Adrenal gland (tissue), 12 donors: ENCODE measurements around the gene TEN1. TPM values are rescaled to one million over a fixed set of nuclear protein-coding genes. Genes with fewer than 3 reads are reported as not detected.

Experiments
- DNase-seq, 7 donors: peaks; one replicate each; pipeline ENCODE4 v3.0.0-alpha.2; 2019 to 2020
- H3K27ac ChIP-seq, 5 donors: fragments of 200-600 bp; sonication (generic) in 4 of 5; 1 replicate in 3 of 5; 2 replicates in 2 of 5; pipeline versions ENCODE4 v1.5.1 to v1.8.0; 2016 to 2020; ENCODE audit warnings: mild to moderate bottlenecking in 1 of 5
- H3K27me3 ChIP-seq: fragments of 200-600 bp; 2 replicates; pipeline ENCODE4 v1.8.0; 2021
- H3K36me3 ChIP-seq, 2 donors: fragments of 200-600 bp; replicated peaks in 1 of 2; 1 replicate in 1 of 2; 2 replicates in 1 of 2; pipeline versions ENCODE4 v1.5.1 to v1.8.0; 2018 to 2022
- H3K4me1 ChIP-seq, 2 donors: fragments of 200-600 bp; replicated peaks in 1 of 2; 1 replicate in 1 of 2; 2 replicates in 1 of 2; pipeline versions ENCODE4 v1.5.1 to v1.8.0; 2018 to 2021
- H3K4me3 ChIP-seq, 4 donors: fragments of 200-600 bp; sonication (generic) in 3 of 4; one replicate each; pipeline ENCODE4 v1.5.1; 2016 to 2018
- H3K9me3 ChIP-seq, 3 donors: fragments of 200-600 bp; sonication (generic) in 1 of 3; replicated peaks in 1 of 3; 1 replicate in 2 of 3; 2 replicates in 1 of 3; pipeline versions ENCODE4 v1.5.1 to v1.8.0; 2016 to 2021
- POLR2A ChIP-seq, 2 donors: fragments of 450-650 bp; IDR thresholded peaks; one replicate each; pipeline ENCODE4 v1.6.1; 2017; ENCODE audit warnings: antibody characterized with exemption in 2 of 2, mild to moderate bottlenecking in 2 of 2, moderate library complexity in 1 of 2
- WGBS, 4 donors: extraction: QIAGEN DNeasy Blood & Tissue Kit in 2 of 4; methylation state at CpG; one replicate each; pipeline versions ENCODE4 v1.1.5 to v1.1.7; 2013 to 2017; 5-methylcytosine and 5-hydroxymethylcytosine counted together
- intact Hi-C, 2 donors: fragments of 100-400 bp; cut with DNase I; formaldehyde crosslinking; loops; one replicate each; pipeline versions ENCODE4 v1.14.1 to v1.15.0; 2022 to 2023
- polyA plus RNA-seq, 3 donors: library from polyadenylated mRNA; stranded (reverse); fragments of 200-250 nt in 2 of 3; fragments of 350-450 nt in 1 of 3; fragmentation: Illumina TruSeq in 1 of 3; extraction: RNeasy Lipid Tissue Mini Kit (QIAGEN cat#74804) in 1 of 3; gene quantifications; one replicate each; pipeline ENCODE4 v1.2.3, GENCODE V29; 2013 to 2014
- total RNA-seq, 9 donors: library from RNA; depleted of rRNA in 4 of 9; stranded (reverse); fragments of >200 nt in 4 of 9; fragments of 120-200 nt in 1 of 9; fragmentation: NEBNext Ultra II Directional in 1 of 9; extraction: Animal tissue kit (Norgen Biotek cat#: 25700) in 1 of 9; gene quantifications; one replicate each; pipeline versions ENCODE4 v1.1.0 to v1.2.4, GENCODE V29; 2013 to 2023
- TF ChIP-seq, protein P1 (sequence below), 6 experiments: fragments of 450-650 bp in 4 of 6; fragments of 200-600 bp in 2 of 6; sonication (generic) in 1 of 6; IDR thresholded peaks; 1 replicate in 5 of 6; 2 replicates in 1 of 6; pipeline versions ENCODE4 v1.5.1 to v1.8.0; 2016 to 2021; ENCODE audit warnings: antibody characterized with exemption in 6 of 6, mild to moderate bottlenecking in 2 of 6, moderate library complexity in 1 of 6
- donor health status: healthy with polysubstance abuse.
- donor health status: Bipolar disorder and iron deficiency.
- donor health status: DM: yes; HTN: yes; CAD: no.
- donor health status: DM: no; HTN: no; CAD: no.
- donor health status: DM: no; HTN: no; CAD: no.
- donor health status: DM: yes; HTN: yes; CAD: no.

TEN1 gene
- total and polyA plus RNA-seq, 12 donors: 8.7 to 40.0 (median 25.8) TPM

DNA sequence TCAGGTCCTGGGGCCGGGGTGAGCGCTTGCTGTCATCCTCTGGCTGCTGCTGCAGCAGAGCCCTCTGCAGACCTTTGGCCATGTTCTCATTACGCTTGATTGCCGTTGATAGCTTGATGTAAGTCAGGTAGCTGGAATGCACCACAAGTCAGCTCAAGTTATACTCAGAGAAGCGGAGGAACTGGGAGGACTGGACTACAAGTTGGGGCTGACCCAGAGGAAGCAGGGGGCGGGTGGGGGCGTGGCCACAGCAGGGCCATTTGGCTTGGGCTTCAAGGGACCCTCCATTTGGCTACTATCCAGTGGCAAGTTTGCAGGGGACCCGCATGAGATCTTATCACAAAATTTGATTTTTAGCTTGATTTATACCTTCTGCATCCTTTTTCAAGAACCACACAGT, 67.0 kb downstream of the TEN1 start:
- 83 to 91% (median 87%) methylated on average over 5 to 8 of the region's 8 CpGs for WGBS, 4 donors
- Histone ChIP-seq H3K4me3 (no peak overlapping the region), H3K4me1 (no peaks in the 10 kb centered on the region), H3K36me3 (peaks cover 0 to 99% of the 10 kb centered on the region in 2 donors), H3K27ac (no peak overlapping the region), H3K9me3 (no peaks in the 10 kb centered on the region), H3K27me3 (no peaks in the 10 kb centered on the region)
- intact Hi-C loops: no loop called here
- no peak for DNase-seq
- TF ChIP-seq, protein P1, sequence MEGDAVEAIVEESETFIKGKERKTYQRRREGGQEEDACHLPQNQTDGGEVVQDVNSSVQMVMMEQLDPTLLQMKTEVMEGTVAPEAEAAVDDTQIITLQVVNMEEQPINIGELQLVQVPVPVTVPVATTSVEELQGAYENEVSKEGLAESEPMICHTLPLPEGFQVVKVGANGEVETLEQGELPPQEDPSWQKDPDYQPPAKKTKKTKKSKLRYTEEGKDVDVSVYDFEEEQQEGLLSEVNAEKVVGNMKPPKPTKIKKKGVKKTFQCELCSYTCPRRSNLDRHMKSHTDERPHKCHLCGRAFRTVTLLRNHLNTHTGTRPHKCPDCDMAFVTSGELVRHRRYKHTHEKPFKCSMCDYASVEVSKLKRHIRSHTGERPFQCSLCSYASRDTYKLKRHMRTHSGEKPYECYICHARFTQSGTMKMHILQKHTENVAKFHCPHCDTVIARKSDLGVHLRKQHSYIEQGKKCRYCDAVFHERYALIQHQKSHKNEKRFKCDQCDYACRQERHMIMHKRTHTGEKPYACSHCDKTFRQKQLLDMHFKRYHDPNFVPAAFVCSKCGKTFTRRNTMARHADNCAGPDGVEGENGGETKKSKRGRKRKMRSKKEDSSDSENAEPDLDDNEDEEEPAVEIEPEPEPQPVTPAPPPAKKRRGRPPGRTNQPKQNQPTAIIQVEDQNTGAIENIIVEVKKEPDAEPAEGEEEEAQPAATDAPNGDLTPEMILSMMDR (IDR thresholded peaks at IDR 0.05): no peak
- TF ChIP-seq POLR2A (IDR thresholded peaks at IDR 0.05): no peak

DNA sequence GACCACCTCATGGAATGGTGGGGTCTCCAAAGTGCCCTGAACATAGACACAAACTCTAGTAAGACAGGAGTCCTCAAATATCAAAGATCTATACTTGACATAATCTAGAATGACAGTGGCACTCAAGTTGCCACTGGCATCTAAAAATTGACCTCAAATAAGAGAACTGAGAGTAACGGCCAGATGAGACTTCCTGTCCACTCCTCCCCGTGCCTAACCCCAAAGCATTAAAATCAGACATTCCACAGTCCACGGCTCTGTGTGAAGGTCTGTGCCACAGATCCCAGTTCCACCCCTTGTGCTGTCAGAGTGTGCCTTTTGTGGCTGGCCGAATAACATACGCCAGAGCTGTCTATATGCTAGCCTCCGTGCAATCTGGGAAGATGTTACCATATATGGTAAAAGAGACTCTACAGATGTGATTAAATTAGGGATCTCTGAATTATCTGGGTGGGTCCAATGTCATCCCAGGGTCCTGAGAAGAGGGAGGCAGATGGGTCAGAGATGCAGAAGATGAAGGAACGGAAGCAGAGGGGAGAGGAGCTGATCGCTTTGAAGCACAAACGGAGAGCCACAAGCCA, 69.1 kb downstream of the TEN1 start:
- TF ChIP-seq, protein P1 (IDR thresholded peaks at IDR 0.05): no peak
- no peak for TF ChIP-seq POLR2A (IDR thresholded peaks at IDR 0.05)
- intact Hi-C loops: no loop called here
- Histone ChIP-seq H3K27me3 (no peaks in the 10 kb centered on the region), H3K9me3 (no peaks in the 10 kb centered on the region), H3K27ac (no peak overlapping the region), H3K36me3 (peaks cover 0 to 93% of the 10 kb centered on the region in 2 donors), H3K4me3 (no peak overlapping the region), H3K4me1 (no peaks in the 10 kb centered on the region)
- 78 to 91% (median 82%) methylated on average over 9 of the region's 9 CpGs for WGBS, 4 donors
- DNase-seq: no peak

DNA sequence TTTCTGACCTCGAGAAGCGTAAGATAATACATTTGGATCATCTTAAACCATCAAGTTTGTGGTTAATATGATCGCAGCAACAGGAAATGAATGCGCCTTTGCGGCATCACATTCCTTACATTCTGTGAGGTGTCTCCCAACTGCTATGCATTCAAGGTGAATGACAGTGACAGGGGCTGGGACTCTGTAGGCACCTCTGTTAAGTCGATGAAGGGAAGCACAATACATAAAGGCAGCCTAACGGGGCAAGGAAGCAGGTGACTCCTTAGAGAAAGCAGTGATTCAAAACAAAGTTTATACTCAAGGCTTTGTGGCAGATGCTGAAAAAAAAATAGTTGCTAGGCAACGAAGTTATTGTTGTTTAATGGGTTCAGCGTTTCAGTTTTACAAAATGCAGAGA, 69.7 kb downstream of the TEN1 start:
- peaks cover 0 to 93% of the 10 kb centered on the region in 2 donors for H3K36me3 ChIP-seq
- TF ChIP-seq, protein P1 (IDR thresholded peaks at IDR 0.05): no peak
- no peak for TF ChIP-seq POLR2A (IDR thresholded peaks at IDR 0.05)
- intact Hi-C loops: no loop called here
- no peak overlapping the region for H3K27ac ChIP-seq
- H3K9me3 ChIP-seq: no peaks in the 10 kb centered on the region
- no peaks in the 10 kb centered on the region for H3K4me1 ChIP-seq
- DNase-seq: no peak
- H3K4me3 ChIP-seq: no peak overlapping the region
- 84 to 86% (median 85%) methylated on average over 9 of the region's 9 CpGs for WGBS, 4 donors
- no peaks in the 10 kb centered on the region for H3K27me3 ChIP-seq

DNA sequence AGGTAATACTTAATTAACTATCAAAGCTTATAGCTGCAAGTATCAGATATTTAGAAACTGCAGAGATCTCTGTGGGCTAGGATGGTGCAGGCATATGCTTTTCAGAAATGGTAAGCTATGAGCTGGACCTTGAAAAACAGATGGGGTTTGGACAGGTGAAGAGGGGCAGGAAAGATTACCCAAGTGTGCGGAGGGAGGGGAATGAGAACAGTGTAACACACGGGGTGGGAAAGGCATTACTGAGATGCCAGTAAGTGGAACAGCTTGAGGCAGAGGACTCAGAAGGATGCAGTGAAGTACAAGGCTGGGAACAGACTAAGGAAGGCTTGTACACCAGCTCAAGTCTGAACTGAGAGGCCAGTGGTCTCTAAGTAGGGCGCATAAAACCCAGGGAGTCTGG, 70.2 kb downstream of the TEN1 start:
- DNase-seq: no peak
- Histone ChIP-seq H3K27ac (no peak overlapping the region), H3K4me1 (no peaks in the 10 kb centered on the region), H3K4me3 (no peak overlapping the region), H3K9me3 (no peaks in the 10 kb centered on the region), H3K27me3 (no peaks in the 10 kb centered on the region), H3K36me3 (peaks cover 0 to 93% of the 10 kb centered on the region in 2 donors)
- 89 to 94% (median 92%) methylated on average over 3 of the region's 3 CpGs for WGBS, 4 donors
- no peak for TF ChIP-seq POLR2A (IDR thresholded peaks at IDR 0.05)
- TF ChIP-seq, protein P1 (IDR thresholded peaks at IDR 0.05): no peak
- intact Hi-C loops: no loop called here
